ENCODE results near the gene SLC9A9.

DNA sequence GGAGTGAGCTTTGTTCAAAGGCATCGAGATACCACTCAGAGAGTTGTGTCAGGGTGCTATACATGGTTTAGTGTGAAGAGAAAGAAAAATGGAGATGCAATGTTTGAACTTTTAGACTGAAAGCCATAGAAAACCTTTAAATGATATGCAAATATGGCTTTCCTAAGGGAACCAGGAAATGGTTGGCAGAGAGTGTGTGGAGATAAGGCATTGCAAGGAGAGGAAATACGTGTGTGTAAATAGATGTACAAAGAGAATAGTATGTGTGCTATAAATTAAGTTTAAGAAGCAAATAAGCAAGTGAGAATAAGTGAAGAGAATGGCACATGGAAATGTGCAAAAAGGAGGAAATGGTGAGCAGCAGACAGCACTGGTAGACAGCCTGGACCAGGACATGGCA, 198.1 kb downstream of the SLC9A9 start:
- TF ChIP-seq, protein P1, sequence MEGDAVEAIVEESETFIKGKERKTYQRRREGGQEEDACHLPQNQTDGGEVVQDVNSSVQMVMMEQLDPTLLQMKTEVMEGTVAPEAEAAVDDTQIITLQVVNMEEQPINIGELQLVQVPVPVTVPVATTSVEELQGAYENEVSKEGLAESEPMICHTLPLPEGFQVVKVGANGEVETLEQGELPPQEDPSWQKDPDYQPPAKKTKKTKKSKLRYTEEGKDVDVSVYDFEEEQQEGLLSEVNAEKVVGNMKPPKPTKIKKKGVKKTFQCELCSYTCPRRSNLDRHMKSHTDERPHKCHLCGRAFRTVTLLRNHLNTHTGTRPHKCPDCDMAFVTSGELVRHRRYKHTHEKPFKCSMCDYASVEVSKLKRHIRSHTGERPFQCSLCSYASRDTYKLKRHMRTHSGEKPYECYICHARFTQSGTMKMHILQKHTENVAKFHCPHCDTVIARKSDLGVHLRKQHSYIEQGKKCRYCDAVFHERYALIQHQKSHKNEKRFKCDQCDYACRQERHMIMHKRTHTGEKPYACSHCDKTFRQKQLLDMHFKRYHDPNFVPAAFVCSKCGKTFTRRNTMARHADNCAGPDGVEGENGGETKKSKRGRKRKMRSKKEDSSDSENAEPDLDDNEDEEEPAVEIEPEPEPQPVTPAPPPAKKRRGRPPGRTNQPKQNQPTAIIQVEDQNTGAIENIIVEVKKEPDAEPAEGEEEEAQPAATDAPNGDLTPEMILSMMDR (IDR thresholded peaks at IDR 0.05; ENCODE audit: borderline replicate concordance, extremely low read depth, low read length, poor library complexity, severe bottlenecking), result no peak
- TF ChIP-seq EZH2 (IDR thresholded peaks at IDR 0.05; ENCODE audit: borderline replicate concordance, low read depth, low read length, severe bottlenecking), result no peak

Measured in DND-41 (cell line).